Stimulated activated CD8-positive, alpha-beta memory T cell treated with anti-CD3 and anti-CD28 coated beads, Interleukin-2, amount 100 ng/mL, for 1 hour (primary cell): ENCODE results near the gene IVNS1ABP.
"Not testable (repeated sequence)": the region's sequence is repeated elsewhere in the genome, so short reads cannot be mapped to it uniquely, and the experiment has no call there.

Source experiments
- DNase-seq, 2 donors: peaks; one replicate each; pipeline ENCODE4 v3.0.0-alpha.2; 2020; ENCODE audit warnings: low read depth in 2 of 2

The IVNS1ABP gene

DNA sequence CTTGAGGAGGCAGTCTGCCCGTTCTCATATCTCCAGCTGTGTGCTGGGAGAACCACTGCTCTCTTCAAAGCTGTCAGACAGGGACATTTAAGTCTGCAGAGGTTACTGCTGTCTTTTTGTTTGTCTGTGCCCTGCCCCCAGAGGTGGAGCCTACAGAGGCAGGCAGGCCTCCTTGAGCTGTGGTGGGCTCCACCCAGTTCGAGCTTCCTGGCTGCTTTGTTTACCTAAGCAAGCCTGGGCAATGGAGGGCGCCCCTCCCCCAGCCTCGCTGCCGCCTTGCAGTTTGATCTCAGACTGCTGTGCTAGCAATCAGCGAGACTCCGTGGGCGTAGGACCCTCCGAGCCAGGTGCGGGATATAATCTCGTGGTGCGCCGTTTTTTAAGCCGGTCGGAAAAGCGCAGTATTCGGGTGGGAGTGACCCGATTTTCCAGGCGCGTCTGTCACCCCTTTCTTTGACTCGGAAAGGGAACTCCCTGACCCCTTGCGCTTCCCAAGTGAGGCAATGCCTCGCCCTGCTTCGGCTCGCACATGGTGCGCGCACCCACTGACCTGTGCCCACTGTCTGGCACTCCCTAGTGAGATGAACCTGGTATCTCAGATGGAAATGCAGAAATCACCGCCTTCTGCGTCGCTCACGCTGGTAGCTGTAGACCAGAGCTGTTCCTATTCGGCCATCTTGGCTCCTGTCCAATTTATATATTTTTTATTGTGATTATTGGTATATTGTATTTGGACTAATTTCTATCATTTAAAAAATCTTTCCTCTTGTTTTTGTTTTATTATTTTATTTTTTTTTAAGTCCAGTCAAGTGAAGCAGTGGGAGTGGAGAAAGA is 59.7 kb downstream of the IVNS1ABP start:
- DNase-seq: not testable (repeated sequence)

DNA sequence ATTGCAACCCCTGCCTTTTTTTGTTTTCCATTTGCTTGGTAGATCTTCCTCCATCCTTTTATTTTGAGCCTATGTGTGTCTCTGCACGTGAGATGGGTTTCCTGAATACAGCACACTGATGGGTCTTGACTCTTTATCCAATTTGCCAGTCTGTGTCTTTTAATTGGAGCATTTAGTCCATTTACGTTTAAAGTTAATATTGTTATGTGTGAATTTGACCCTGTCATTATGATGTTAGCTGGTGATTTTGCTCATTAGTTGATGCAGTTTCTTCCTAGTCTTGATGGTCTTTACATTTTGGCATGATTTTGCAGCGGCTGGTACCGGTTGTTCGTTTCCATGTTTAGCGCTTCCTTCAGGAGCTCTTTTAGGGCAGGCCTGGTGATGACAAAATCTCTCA is 61.4 kb downstream of the IVNS1ABP start:
- not testable (repeated sequence) for DNase-seq

DNA sequence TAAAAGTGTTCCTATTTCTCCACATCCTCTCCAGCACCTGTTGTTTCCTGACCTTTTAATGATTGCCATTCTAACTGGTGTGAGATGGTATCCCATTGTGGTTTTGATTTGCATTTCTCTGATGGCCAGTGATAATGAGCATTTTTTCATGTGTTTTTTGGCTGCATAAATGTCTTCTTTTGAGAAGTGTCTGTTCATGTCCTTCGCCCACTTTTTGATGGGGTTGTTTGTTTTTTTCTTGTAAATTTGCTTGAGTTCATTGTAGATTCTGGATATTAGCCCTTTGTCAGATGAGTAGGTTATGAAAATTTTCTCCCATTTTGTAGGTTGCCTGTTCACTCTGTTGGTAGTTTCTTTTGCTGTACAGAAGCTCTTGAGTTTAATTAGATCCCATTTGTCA is 64.6 kb downstream of the IVNS1ABP start:
- not testable (repeated sequence) for DNase-seq

DNA sequence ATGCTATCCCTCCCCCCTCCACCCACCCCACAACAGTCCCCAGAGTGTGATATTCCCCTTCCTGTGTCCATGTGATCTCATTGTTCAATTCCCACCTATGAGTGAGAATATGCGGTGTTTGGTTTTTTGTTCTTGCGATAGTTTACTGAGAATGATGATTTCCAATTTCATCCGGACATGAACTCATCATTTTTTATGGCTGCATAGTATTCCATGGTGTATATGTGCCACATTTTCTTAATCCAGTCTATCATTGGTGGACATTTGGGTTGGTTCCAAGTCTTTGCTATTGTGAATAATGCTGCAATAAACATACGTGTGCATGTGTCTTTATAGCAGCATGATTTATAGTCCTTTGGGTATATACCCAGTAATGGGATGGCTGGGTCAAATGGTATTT is 65.1 kb downstream of the IVNS1ABP start:
- DNase-seq: not testable (repeated sequence)

DNA sequence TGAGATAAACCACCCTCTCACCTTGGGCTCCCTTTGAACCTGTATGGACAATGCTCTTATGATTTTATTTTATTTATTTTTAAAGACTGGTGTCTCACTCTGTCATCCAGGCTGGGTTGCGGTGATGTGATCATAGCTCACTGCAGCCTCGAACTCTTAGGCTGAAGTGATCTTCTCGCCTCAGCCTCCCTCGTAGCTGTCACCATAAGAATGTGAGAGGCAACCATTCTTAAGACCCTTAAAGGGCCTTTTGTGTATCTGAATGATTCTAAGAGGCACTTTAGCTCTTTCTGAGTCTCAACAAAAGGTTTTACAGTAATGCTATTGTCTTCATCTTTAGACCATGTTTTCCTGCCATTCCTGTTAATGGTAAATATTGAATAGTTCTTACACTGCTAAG is 67.0 kb downstream of the IVNS1ABP start:
- no peak for DNase-seq

DNA sequence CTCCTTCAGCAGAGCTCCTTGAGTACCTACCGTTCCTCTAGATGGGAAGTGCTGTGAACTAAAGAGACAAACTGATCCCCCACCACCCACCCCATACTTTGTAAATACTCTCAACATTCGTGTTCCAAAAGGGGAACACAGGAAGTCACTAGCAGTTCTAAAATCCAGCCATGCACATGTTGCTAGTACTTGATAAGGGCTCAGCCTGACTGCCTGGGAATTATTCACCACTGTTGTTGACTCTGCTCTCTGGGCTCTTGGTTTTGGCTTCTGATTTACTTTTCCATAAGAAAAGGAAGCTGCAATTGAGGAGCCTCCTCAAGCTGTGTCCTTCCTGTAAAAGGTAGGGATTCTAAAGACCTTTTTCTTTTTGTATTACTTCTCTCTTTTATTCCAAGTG is 67.5 kb downstream of the IVNS1ABP start:
- no peak for DNase-seq
